Effector memory CD8-positive, alpha-beta T cell (primary cell): ENCODE measurements around the gene LAMP5.

Experiments used
- ATAC-seq: fragments of 150-1000 bp; cut with Tn5 transposase; replicated peaks from 2 replicates; pipeline ENCODE4 v1.10.0; 2021; ENCODE audit warnings: mild to moderate bottlenecking, moderate library complexity
- DNase-seq, 3 experiments: peaks; one replicate each; pipeline ENCODE4 v3.0.0; 2021
- H3K27ac Mint-ChIP-seq, 2 donors: one replicate each; pipeline ENCODE4 v1.8.0; 2022; ENCODE audit warnings: mild to moderate bottlenecking in 2 of 2, mixed read lengths in 2 of 2, moderate library complexity in 2 of 2
- H3K27me3 Mint-ChIP-seq, 2 donors: one replicate each; pipeline ENCODE4 v1.8.0; 2022; ENCODE audit warnings: mixed read lengths in 2 of 2
- H3K36me3 Mint-ChIP-seq: one replicate; pipeline ENCODE4 v1.8.0; 2022; ENCODE audit warnings: mild to moderate bottlenecking, moderate library complexity, mixed read lengths; ENCODE audit not compliant: insufficient read depth
- H3K4me1 Mint-ChIP-seq, 2 donors: one replicate each; pipeline ENCODE4 v1.8.0; 2022; ENCODE audit warnings: low read depth in 2 of 2, mixed read lengths in 2 of 2
- H3K4me3 Mint-ChIP-seq, 2 donors: one replicate each; pipeline ENCODE4 v1.8.0; 2022; ENCODE audit warnings: mild to moderate bottlenecking in 2 of 2, mixed read lengths in 2 of 2, moderate library complexity in 2 of 2
- H3K9me3 Mint-ChIP-seq, 2 donors: one replicate each; pipeline ENCODE4 v1.8.0; 2022; ENCODE audit warnings: mixed read lengths in 2 of 2

LAMP5 gene

DNA sequence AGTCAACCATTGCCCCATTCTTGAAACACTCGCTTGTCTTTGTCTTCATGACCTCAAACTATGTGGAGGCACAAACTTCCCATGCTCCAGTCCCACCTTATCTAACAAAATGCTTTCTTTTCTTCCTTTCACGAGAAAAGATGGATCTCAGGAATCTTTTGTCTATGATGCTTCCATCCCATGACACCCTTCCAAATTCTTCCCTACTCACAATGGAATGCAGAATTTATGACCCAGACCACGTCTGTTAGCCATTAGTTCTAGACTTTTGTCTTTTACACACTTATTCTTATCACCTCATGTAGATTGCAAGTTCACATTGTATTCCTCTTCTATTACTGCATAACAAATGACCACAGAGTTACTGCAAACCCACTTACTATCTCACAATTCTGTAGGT, 24.2 kb upstream of the LAMP5 start:
- Mint-ChIP-seq H3K9me3 (peaks cover 2 to 19% of the 10 kb centered on the region in 2 donors), H3K4me1 (no peaks in the 10 kb centered on the region), H3K4me3 (no peak overlapping the region), H3K27ac (no peak overlapping the region), H3K27me3 (no peaks in the 10 kb centered on the region), H3K36me3 (no peaks in the 10 kb centered on the region)
- no peak for ATAC-seq
- no peak for DNase-seq

DNA sequence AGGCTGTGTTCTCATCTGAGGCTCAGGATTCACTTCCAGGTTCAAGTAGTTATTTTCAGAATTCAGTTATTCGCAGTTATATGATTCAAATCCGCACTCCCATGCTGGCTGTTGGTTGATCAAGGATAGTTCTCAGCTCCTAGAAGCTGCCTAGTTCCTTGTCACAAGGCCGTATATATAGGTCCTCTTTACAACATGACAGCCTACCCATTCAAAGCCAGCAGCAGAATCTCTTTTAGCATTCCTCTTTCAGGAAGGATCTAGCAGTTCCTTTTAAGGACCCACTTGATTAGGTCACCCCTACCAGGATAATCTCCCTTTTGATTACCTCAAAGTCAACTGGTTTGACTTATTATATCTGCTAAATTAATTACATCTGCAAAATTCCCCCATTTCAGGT, 23.8 kb upstream of the LAMP5 start:
- Mint-ChIP-seq H3K4me3 (no peak overlapping the region), H3K27ac (no peak overlapping the region), H3K4me1 (no peaks in the 10 kb centered on the region), H3K9me3 (peaks cover 4 to 22% of the 10 kb centered on the region in 2 donors), H3K27me3 (no peaks in the 10 kb centered on the region), H3K36me3 (no peaks in the 10 kb centered on the region)
- DNase-seq (no peak), ATAC-seq (no peak)

DNA sequence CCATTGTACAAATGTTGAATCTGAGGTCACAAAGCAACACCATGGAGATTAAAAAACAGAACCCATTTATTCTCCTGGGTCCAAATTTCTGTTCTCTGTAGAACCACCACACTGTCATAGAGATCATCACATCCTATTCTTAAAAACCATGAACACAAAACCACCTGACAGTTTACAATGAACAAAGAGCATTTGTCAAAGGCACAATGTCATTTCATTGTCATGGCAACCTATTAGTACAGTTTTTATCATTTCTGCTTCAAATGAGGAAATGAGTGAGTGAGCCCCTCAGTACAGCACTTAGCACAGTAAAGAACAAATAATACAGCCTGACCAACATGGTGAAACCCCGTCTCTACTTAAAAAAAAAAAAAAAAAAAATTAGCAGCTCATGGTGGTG, 23.1 kb upstream of the LAMP5 start:
- no peak for ATAC-seq
- Mint-ChIP-seq H3K4me3 (no peak overlapping the region), H3K27ac (no peak overlapping the region), H3K36me3 (no peaks in the 10 kb centered on the region), H3K4me1 (no peaks in the 10 kb centered on the region), H3K27me3 (no peaks in the 10 kb centered on the region), H3K9me3 (peaks cover 6 to 24% of the 10 kb centered on the region in 2 donors)
- no peak for DNase-seq

DNA sequence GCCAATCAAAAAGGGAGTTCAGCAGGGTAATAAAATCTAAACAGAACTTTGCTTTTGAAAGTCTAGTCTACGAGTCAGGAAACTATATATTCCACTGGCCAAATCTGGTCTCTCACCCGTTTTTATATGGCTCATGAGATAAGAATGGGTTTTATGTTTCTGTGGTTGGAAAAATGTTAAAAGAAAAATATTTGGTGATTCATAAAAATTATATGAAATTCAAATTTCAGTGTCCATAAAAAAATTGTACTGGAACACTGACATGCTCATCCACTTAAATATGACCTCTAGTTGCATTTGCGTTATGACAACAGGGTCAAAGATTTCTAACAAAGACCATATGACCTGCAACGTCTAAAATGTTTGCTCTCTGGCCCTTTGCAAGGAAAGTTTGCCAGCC, 22.3 kb upstream of the LAMP5 start:
- H3K9me3 Mint-ChIP-seq = peaks cover 4 to 17% of the 10 kb centered on the region in 2 donors
- no peak overlapping the region for H3K27ac Mint-ChIP-seq
- H3K27me3 Mint-ChIP-seq = no peaks in the 10 kb centered on the region
- no peak for ATAC-seq
- H3K4me1 Mint-ChIP-seq = no peaks in the 10 kb centered on the region
- no peaks in the 10 kb centered on the region for H3K36me3 Mint-ChIP-seq
- H3K4me3 Mint-ChIP-seq = no peak overlapping the region
- no peak for DNase-seq

DNA sequence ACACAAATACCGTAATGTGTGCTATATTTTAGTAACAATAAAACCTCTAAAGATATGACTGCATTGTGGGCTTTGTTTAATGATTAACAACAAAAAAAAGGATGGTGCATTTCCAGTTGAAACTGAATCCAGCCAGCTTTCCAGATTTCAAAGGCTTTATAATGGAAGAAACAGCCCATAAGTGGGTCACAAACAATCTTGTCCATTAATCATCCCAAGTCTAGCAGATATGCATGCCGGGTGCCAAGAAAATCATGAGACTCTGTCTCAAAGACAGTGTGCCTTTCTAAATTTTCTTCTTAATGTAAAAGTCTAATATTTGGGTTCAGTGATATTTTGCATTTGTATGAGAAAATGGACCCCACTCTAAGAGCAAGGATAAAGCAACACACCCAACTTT, 20.6 kb upstream of the LAMP5 start:
- DNase-seq = no peak
- Mint-ChIP-seq H3K27ac (no peak overlapping the region), H3K4me3 (no peak overlapping the region), H3K27me3 (no peaks in the 10 kb centered on the region), H3K9me3 (peaks cover 6 to 17% of the 10 kb centered on the region in 2 donors), H3K36me3 (no peaks in the 10 kb centered on the region), H3K4me1 (no peaks in the 10 kb centered on the region)
- no peak for ATAC-seq

DNA sequence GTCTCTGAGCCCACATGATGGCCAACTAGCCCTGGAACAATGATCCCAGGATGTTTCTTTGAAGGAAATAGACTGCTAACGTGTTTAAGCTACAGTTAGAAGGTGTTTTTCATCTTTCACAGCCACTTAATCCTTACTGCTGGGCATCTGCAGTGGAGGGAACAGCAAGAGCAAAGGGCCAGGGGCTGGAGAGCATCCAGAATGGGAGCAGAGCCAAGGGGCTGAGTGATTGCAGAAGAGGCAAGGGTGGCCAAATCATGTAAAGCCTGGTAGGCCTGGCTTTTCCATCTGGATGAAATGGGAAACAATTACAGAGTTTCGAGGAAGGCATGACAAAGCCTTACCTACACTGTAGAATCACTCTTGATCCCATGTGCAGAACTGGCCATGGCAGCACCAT, 18.7 kb upstream of the LAMP5 start:
- ATAC-seq = no peak
- no peak for DNase-seq
- Mint-ChIP-seq H3K9me3 (peaks cover 6 to 10% of the 10 kb centered on the region in 2 donors), H3K4me3 (no peak overlapping the region), H3K27me3 (no peaks in the 10 kb centered on the region), H3K36me3 (no peaks in the 10 kb centered on the region), H3K27ac (no peak overlapping the region), H3K4me1 (no peaks in the 10 kb centered on the region)

DNA sequence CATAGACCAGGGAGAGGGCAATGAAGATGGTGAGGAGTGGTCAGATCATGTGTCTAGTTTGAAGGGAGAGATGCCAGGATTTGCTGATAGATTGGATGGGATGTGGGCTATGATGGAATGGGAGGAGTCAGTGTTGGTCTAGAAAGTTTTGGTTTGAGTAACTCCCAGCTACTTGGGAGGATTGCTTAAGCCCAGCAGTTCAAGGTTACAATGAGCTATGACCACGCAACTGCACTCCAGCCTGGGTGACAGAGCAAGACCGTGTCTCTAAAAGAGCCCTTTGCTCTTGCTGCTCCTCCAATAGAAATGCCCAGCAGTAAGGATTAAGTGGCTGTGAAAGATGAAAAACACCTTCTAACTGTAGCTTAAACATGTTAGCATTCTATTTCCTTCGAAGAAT, 18.2 kb upstream of the LAMP5 start:
- H3K27ac Mint-ChIP-seq = no peak overlapping the region
- no peak overlapping the region for H3K4me3 Mint-ChIP-seq
- no peaks in the 10 kb centered on the region for H3K4me1 Mint-ChIP-seq
- ATAC-seq = no peak
- peaks cover 6 to 10% of the 10 kb centered on the region in 2 donors for H3K9me3 Mint-ChIP-seq
- DNase-seq = no peak
- H3K27me3 Mint-ChIP-seq = no peaks in the 10 kb centered on the region
- H3K36me3 Mint-ChIP-seq = no peaks in the 10 kb centered on the region

DNA sequence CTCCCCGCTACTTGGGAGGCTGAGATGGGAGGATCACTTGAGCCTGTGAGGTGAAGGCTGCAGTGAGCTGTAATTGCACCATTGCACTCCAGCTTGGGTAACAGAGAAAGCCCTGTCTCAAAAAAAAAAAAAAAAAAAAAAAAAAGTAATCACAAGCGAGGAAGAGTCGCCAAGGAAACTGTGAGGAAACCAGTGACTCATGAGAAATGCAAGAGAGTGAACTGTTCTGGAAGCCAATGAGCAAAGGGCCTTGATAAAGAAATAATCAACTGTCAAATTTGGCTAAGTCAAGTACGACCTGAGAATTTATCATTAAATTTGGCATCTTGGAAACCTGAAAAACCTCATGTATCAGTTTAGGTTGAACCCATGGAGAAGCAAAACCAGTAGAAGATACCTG, 16.1 kb upstream of the LAMP5 start:
- Mint-ChIP-seq H3K4me1 (no peaks in the 10 kb centered on the region), H3K36me3 (no peaks in the 10 kb centered on the region), H3K9me3 (peaks cover 12 to 15% of the 10 kb centered on the region in 2 donors), H3K4me3 (no peak overlapping the region), H3K27me3 (no peaks in the 10 kb centered on the region), H3K27ac (no peak overlapping the region)
- no peak for ATAC-seq
- no peak for DNase-seq

DNA sequence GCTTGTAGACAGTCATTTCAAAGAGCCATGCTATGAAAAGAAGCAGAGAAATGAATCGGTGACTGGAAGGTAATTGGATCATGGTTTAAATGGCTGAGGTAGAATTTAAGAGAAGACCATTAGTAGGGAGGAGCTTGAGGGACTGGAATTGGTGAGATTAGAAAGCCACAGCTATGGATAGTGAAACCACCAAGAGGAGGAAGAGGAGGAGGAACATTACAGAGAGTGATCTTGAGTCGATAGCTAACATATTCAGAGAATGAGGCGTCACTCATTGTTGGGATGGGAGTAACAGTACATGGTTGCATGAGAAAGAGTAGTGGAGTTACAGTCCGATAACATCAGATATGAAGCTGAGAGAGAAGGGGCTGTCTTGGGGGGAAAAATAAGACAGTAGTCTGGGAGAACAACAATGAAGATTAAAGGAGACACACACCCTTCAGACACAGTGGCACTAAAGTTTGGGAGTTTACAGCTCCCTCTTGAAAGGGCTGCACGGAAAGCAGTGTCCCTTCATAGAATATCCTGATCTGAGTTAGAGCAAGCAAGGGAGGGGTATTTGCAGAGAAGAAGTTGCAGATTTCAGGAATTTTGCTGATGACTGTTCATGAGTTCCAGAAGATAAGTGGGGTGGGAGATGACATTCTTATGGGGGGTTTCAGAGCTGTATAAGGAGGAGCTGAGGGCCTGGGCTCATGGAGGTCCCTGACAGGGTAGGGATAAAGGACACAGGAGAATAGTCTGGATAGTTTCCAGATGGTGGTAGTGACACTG, 15.1 kb upstream of the LAMP5 start:
- ATAC-seq (no peak), DNase-seq (no peak)
- Mint-ChIP-seq H3K4me3 (no peak overlapping the region), H3K27ac (no peak overlapping the region), H3K9me3 (peaks cover 15% of the 10 kb centered on the region in 2 donors), H3K27me3 (no peaks in the 10 kb centered on the region), H3K4me1 (no peaks in the 10 kb centered on the region), H3K36me3 (no peaks in the 10 kb centered on the region)

DNA sequence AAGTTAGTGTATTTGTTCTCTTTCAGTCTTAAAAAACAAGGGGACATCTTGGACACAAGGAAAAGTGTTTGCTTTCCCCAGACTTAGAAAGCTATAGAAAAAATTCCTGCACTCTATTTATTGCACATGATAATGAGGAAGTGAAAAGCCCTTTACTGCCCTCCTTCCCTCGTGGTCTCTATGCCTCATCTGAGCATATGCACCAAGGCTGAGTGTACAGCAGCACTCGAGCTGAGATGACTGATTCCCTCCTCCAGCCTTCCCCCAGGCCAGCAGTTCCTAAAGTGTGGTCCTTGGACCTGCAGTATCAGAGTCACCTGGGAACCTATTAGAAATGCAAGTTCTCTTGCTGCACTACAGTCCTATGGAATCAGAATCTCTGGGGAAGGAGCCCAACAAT, 14.3 kb upstream of the LAMP5 start:
- no peak for DNase-seq
- H3K9me3 Mint-ChIP-seq = peaks cover 15% of the 10 kb centered on the region in 2 donors
- no peak overlapping the region for H3K4me3 Mint-ChIP-seq
- H3K4me1 Mint-ChIP-seq = no peaks in the 10 kb centered on the region
- H3K27ac Mint-ChIP-seq = no peak overlapping the region
- no peak for ATAC-seq
- H3K27me3 Mint-ChIP-seq = no peaks in the 10 kb centered on the region
- H3K36me3 Mint-ChIP-seq = no peaks in the 10 kb centered on the region

DNA sequence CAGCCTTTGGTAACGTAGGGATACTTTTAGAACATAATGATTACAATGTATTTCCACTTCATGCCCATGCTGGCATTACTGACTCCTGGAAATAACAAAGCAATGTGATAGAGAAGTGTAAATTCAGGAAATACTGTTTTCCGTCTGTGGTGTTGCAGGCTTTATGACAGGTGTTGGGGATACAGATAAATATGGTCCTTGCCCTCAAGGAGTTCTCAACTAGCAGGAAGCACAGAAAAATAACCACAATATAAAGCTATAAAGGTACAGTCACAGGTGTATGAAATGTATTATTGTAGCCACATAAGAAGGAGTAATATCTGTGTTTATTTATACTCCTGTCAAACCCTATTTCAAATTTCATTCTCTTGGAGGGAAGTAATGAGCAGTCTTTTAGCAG, 12.9 kb upstream of the LAMP5 start:
- DNase-seq (no peak), ATAC-seq (no peak)
- H3K27me3 Mint-ChIP-seq = peaks cover 0 to 7% of the 10 kb centered on the region in 2 donors
- no peaks in the 10 kb centered on the region for H3K36me3 Mint-ChIP-seq
- H3K27ac Mint-ChIP-seq = no peak overlapping the region
- H3K9me3 Mint-ChIP-seq = peaks cover 6 to 11% of the 10 kb centered on the region in 2 donors
- no peaks in the 10 kb centered on the region for H3K4me1 Mint-ChIP-seq
- no peak overlapping the region for H3K4me3 Mint-ChIP-seq

DNA sequence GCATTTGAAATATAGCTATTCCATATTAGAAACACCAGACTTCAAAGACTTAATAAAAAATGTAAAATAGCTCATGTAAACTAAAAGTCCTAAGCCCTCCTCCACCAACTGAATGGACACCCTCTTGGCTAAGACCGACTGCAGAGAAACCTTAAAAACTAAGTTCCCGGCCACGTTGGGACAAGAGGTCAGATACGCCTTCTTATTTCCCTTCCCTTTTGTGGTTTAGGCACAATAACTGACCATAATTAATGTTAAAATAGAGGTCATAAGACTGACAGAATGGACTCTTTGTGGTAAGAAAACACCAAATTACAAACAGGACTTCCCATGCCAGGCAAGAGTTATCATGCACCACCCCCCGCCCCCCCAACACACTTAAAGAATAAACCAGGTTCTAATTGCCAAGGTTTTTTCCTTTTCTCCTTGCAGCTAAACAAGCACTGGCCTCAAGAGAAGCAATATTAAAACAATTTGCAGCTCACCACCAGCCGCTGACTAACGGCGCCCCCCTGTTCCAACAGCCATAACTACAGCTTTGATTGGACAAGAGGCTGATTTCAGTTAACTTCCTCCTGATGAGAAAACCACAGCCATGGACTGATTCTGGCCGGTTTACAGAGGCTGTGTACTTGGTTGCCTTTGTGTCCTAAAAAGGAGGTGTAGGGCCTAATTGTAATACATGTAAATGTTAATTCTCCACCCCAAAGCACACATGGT, 10.7 kb upstream of the LAMP5 start:
- no peaks in the 10 kb centered on the region for H3K4me1 Mint-ChIP-seq
- ATAC-seq (no peak), DNase-seq (no peak)
- no peaks in the 10 kb centered on the region for H3K36me3 Mint-ChIP-seq
- peaks cover 8 to 29% of the 10 kb centered on the region in 2 donors for H3K27me3 Mint-ChIP-seq
- peaks cover 6 to 9% of the 10 kb centered on the region in 2 donors for H3K9me3 Mint-ChIP-seq
- no peak overlapping the region for H3K4me3 Mint-ChIP-seq
- no peak overlapping the region for H3K27ac Mint-ChIP-seq

DNA sequence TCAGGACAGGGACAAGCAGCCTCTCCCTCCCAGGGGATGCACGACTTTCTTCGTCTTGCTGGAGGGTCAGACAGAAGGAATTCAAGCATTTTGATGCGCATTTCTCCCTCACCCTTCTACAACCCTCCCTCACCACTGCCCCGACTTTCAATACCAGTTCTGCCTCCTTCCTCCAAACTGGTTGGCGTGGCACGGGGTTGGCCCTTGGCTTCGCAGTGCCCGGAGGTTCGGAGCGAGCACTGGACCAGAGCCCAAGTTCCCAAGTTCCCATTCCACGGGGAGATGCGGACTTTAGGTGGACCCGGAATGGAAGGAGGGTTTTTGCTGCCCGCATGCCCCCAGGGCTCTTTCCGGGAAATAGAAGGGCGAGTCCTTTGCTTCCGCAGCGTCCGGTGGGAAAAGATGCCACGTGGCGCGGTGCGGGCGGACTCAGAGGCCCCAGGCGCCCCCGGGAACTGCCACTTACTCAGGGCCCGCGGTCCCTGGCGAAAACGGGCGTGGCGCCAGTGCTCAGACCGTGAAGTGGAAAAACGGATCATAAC, 8.0 kb upstream of the LAMP5 start:
- no peak for DNase-seq
- ATAC-seq = no peak
- H3K27ac Mint-ChIP-seq = no peak overlapping the region
- no peak overlapping the region for H3K4me3 Mint-ChIP-seq
- no peaks in the 10 kb centered on the region for H3K36me3 Mint-ChIP-seq
- H3K27me3 Mint-ChIP-seq = peaks cover 17 to 43% of the 10 kb centered on the region in 2 donors
- H3K9me3 Mint-ChIP-seq = peaks cover 6 to 9% of the 10 kb centered on the region in 2 donors
- H3K4me1 Mint-ChIP-seq = no peaks in the 10 kb centered on the region

DNA sequence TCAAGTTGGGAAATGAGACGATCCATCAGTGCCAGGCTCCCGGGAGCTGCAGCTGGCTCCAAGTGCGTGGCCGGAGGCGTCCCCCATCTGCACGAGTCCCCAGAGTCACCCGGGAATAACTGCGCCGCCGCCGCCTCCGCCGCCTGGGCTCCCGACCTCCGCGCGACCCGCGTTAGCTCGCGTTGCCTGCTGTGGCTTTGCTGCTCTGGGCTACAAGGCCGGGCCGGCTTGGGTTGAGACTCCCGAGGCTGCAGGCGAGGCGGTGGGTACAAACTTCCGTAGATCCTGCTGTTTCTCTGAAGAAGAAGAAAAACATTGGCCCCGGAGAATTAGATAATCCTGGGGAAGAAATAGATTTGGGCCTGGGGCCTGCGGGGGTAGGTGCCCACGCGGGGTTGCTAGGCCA, 7.4 kb upstream of the LAMP5 start:
- DNase-seq (no peak), ATAC-seq (no peak)
- Mint-ChIP-seq H3K4me3 (no peak overlapping the region), H3K4me1 (no peaks in the 10 kb centered on the region), H3K27ac (no peak overlapping the region), H3K36me3 (no peaks in the 10 kb centered on the region), H3K27me3 (peaks cover 17 to 49% of the 10 kb centered on the region in 2 donors), H3K9me3 (peaks cover 6 to 9% of the 10 kb centered on the region in 2 donors)
